ENCODE measurements around the gene RAPGEF5. TPM values are rescaled to one million over a fixed set of nuclear protein-coding genes. Genes with fewer than 3 reads are reported as not detected.

RAPGEF5 gene
- total RNA-seq, 1 experiment from 2014 or later, result 16.4 TPM

GRCh38 chr7:22124941-22125340 lies 232.0 kb downstream of the RAPGEF5 start:
- Histone ChIP-seq H3F3A (ENCODE audit: insufficient read depth, low read depth) (no peaks in the 10 kb centered on the region), H3K4me1 (replicated peaks; ENCODE audit: insufficient read depth) (no peaks in the 10 kb centered on the region), H3K27ac (no peak overlapping the region), H3K4me3 (no peak overlapping the region), H4K20me1 (ENCODE audit: insufficient read depth) (no peaks in the 10 kb centered on the region), H3K4me2 (no peak overlapping the region), H3K27me3 (ENCODE audit: insufficient read depth, low read depth) (no peaks in the 10 kb centered on the region), H3K79me2 (ENCODE audit: low read depth) (no peaks in the 10 kb centered on the region), H3K9me3 (ENCODE audit: insufficient read depth, low read depth) (no peaks in the 10 kb centered on the region), H2AFZ (no peak overlapping the region), H3K36me3 (ENCODE audit: low read depth) (no peaks in the 10 kb centered on the region), H3K9me2 (ENCODE audit: insufficient read depth) (no peaks in the 10 kb centered on the region)
- no TSS peak for BruUV-seq (replicated peaks)
- intact Hi-C loops (cut with micrococcal nuclease; ENCODE audit: unreplicated experiment), result no loop called here
- TF ChIP-seq EZH2 (IDR thresholded peaks at IDR 0.05; ENCODE audit: low read depth) (no peak), CTCF (conservative IDR thresholded peaks at IDR 0.05) (no peak)
- DNase-seq, result no peak
- ChIA-PET CTCF (no interaction called here), POLR2A (ENCODE audit: unreplicated experiment) (interaction anchor here (0.6 kb wide), 1 partner anchor 36 kb away, joined by 6 read pairs; no protein-coding TSS in a partner anchor)

- H4K20me1 ChIP-seq (ENCODE audit: insufficient read depth), result no peaks in the 10 kb centered on the region
- H3K79me2 ChIP-seq (ENCODE audit: low read depth), result no peaks in the 10 kb centered on the region
- H3K27ac ChIP-seq, result no peak overlapping the region
Observed at GRCh38 chr7:22123139-22123538, 233.8 kb downstream of the RAPGEF5 start.

DNA sequence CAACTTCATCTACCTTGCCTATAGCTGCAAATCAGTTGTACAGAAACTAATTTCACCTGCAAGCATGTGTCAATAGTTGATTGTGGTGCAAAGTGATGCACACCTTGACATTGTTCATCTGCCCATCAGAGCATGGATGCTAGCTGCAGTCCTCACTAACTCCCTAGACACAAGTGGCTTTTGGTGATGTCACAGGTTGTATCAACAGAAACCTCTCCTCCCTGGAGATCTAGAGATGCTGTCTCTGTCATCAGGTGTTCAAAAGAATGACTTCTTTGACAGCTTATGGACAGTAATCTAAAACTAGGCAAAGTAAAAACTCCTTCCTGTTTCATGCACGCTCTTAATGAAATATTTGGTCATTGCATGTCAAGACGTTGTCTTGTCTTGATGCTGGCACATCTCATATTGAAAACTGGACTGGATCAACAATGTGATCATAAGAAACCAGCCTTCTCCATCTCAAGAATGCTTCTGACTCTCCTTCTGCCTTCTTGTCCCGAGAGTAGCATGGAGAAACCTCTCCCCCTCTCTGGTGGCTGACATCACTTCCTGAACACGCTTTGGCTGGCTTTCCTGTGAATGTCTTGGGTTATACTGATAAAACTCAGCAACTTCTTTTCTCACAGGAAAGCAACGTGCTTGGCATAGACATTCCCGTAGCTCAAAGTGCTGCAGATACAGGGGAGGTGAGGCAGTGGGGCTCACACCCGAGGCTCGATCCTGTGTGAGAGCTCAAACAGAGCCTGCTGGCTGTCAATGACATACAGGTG lies 235.1 kb downstream of the RAPGEF5 start:
- ChIA-PET CTCF (no interaction called here), POLR2A (ENCODE audit: unreplicated experiment) (no interaction called here)
- Histone ChIP-seq H3K27me3 (ENCODE audit: insufficient read depth, low read depth) (no peaks in the 10 kb centered on the region), H3K36me3 (ENCODE audit: low read depth) (no peaks in the 10 kb centered on the region), H3K79me2 (ENCODE audit: low read depth) (no peaks in the 10 kb centered on the region), H3K27ac (no peak overlapping the region), H4K20me1 (ENCODE audit: insufficient read depth) (no peaks in the 10 kb centered on the region), H3K9me2 (ENCODE audit: insufficient read depth) (no peaks in the 10 kb centered on the region), H3F3A (ENCODE audit: insufficient read depth, low read depth) (no peaks in the 10 kb centered on the region), H3K4me2 (no peak overlapping the region), H3K4me3 (no peak overlapping the region), H3K9me3 (ENCODE audit: insufficient read depth, low read depth) (no peaks in the 10 kb centered on the region), H2AFZ (no peak overlapping the region), H3K4me1 (replicated peaks; ENCODE audit: insufficient read depth) (no peaks in the 10 kb centered on the region)
- TF ChIP-seq CTCF (conservative IDR thresholded peaks at IDR 0.05), result no peak
- DNase-seq, result no peak
- no TSS peak for BruUV-seq (replicated peaks)
- intact Hi-C loops (cut with micrococcal nuclease; ENCODE audit: unreplicated experiment), result no loop called here

More at GRCh38 chr7:22123139-22123538, 233.8 kb downstream of the RAPGEF5 start:
- intact Hi-C loops (cut with micrococcal nuclease; ENCODE audit: unreplicated experiment), result no loop called here
- Histone ChIP-seq H3K27me3 (ENCODE audit: insufficient read depth, low read depth) (no peaks in the 10 kb centered on the region), H3K4me1 (replicated peaks; ENCODE audit: insufficient read depth) (no peaks in the 10 kb centered on the region), H3K4me3 (no peak overlapping the region), H2AFZ (no peak overlapping the region), H3K36me3 (ENCODE audit: low read depth) (no peaks in the 10 kb centered on the region), H3F3A (ENCODE audit: insufficient read depth, low read depth) (no peaks in the 10 kb centered on the region), H3K9me2 (ENCODE audit: insufficient read depth) (no peaks in the 10 kb centered on the region), H3K9me3 (ENCODE audit: insufficient read depth, low read depth) (no peaks in the 10 kb centered on the region), H3K4me2 (no peak overlapping the region)
- ChIA-PET CTCF (no interaction called here), POLR2A (ENCODE audit: unreplicated experiment) (no interaction called here)
- BruUV-seq (replicated peaks), result no TSS peak
- DNase-seq, result no peak
- TF ChIP-seq CTCF (conservative IDR thresholded peaks at IDR 0.05) (no peak), EZH2 (IDR thresholded peaks at IDR 0.05; ENCODE audit: low read depth) (no peak)
